ENCODE results near the gene CD55. TPM values are rescaled to one million over a fixed set of nuclear protein-coding genes. Genes with fewer than 3 reads are reported as not detected.

CD55 gene
- total RNA-seq, 2 donors from 2014 or later = 19.5 to 26.1 TPM

DNA sequence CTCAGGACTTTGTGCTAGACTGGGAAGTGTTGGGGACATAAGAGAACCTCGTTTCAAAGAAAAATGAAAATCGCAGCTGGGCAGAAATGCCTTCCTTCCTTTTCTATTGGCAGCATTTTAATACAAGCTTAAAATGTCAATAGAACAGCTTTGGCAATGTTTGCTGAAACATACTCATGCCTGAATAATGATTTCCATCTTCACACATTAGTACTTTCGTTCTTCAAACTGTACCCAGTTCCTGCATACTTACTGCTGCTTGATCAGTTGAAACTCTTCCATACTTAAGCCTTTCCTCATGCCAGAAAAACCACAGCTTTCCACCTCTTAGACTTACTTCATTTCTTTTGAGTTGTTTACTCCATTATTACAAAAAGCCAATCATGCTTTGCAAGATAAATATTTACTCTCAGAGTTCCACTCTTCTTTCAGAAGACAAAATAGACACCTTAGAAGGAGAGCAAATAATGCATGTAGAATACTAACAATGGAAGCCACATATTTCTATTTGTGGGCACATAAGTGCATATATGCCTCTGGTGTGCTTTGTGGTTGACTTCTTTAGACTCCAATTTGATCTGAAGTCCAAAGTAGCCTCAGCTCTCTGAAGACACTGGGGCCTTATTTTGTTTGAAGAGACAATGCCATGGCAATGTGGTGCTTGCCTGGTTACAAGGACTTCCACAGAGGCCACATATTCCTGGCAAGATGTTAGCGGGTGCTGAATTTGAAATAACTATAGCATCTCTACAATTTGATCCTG, 22.7 kb upstream of the CD55 start:
- Mint-ChIP-seq H3K36me3 (ENCODE audit: low read depth) (peaks cover 7% of the 10 kb centered on the region), H3K9me3 (peaks cover 16% of the 10 kb centered on the region), H3K4me3 (no peak overlapping the region), H3K27ac (no peak overlapping the region), H3K27me3 (ENCODE audit: insufficient read depth) (no peaks in the 10 kb centered on the region), H3K4me1 (peaks cover 18% of the 10 kb centered on the region)
- H3K27ac ChIP-seq (ENCODE audit: low read depth, low read length) = no peak overlapping the region
- no peaks in the 10 kb centered on the region for H3K9me3 ChIP-seq (ENCODE audit: control insufficient read depth, low read length)
- no peak for DNase-seq
- 89 to 92% methylated on average over 4 of the region's 4 CpGs for WGBS, 2 experiments (ENCODE audit: insufficient coverage in 1 of 2, insufficient read length in 1 of 2)
- H3K9ac ChIP-seq (ENCODE audit: extremely low read depth, low read length, poor library complexity, severe bottlenecking) = no peak overlapping the region
- no peaks in the 10 kb centered on the region for H3K4me1 ChIP-seq (ENCODE audit: control insufficient read depth, insufficient read depth, low read length)
- no peaks in the 10 kb centered on the region for H3K27me3 ChIP-seq (ENCODE audit: control insufficient read depth, insufficient read depth, low read length, poor library complexity, severe bottlenecking)
- H3K4me3 ChIP-seq (ENCODE audit: low read length) = no peak overlapping the region
- TF ChIP-seq CTCF (conservative IDR thresholded peaks at IDR 0.05) = no peak
- no peaks in the 10 kb centered on the region for H3K36me3 ChIP-seq (ENCODE audit: control insufficient read depth, insufficient read depth, low read length)

DNA sequence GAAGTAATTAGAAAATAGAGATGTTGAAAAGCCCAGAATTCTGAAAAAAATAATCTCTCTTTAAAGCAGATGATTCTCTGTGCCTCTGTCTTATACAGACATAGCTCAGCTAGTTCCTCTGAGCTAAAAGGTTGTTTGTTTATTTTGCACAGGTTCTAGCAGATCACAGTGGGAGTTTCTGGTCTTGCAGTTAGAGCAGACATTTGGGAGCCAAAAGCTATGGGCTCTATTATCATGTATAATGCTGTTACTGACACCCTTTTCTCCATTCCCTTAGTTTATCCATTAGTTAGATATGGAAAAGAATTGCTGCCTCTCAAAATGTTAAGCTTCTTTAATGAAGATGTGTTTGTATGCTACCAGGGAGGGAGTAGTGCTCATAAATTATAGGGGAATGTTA, 20.5 kb upstream of the CD55 start:
- Mint-ChIP-seq H3K4me3 (no peak overlapping the region), H3K4me1 (peaks cover 18% of the 10 kb centered on the region), H3K36me3 (ENCODE audit: low read depth) (peaks cover 7% of the 10 kb centered on the region), H3K9me3 (peaks cover 19% of the 10 kb centered on the region), H3K27ac (peak overlapping the region; percentile 50), H3K27me3 (ENCODE audit: insufficient read depth) (no peaks in the 10 kb centered on the region)
- TF ChIP-seq CTCF (conservative IDR thresholded peaks at IDR 0.05) = no peak
- Histone ChIP-seq H3K27ac (ENCODE audit: low read depth, low read length) (no peak overlapping the region), H3K4me1 (ENCODE audit: control insufficient read depth, insufficient read depth, low read length) (no peaks in the 10 kb centered on the region), H3K9me3 (ENCODE audit: control insufficient read depth, low read length) (no peaks in the 10 kb centered on the region), H3K4me3 (ENCODE audit: low read length) (no peak overlapping the region), H3K27me3 (ENCODE audit: control insufficient read depth, insufficient read depth, low read length, poor library complexity, severe bottlenecking) (no peaks in the 10 kb centered on the region), H3K36me3 (ENCODE audit: control insufficient read depth, insufficient read depth, low read length) (no peaks in the 10 kb centered on the region), H3K9ac (ENCODE audit: extremely low read depth, low read length, poor library complexity, severe bottlenecking) (no peak overlapping the region)
- no peak for DNase-seq

DNA sequence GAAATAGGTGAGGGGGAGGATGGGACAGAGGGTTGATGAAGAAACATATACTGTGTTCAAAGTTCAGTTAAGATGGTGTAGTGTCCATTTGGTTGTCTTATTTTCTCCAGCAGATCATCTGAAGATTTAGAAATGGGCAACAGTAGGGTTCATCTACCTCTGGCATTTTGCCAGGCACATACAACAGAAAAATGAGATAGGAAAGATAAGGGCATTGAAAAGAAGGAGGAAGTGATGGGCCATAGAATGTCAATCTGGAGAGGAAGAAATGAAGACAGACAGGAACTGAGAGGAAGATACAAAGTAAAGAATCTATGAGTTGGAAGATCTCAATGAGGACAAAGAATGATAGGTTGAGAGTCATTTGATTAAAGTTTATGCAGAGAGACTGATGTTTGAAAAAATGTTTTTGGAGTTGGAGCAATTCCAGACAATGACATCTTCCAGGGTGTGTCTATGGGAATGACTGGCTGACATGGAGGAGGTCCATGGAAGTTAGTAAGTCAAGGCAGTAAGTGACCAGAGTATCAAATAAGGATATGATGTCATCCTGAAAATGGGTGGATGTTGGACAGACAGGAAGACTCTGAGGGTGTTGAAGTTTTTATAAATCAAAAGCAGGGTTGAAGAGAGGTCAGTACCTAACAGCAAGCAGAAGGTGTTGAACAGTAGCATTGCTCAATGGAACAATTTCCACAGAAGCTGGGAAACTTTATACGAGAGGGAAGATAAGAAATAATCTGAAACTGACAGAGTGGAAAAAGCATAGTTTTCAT, 18.7 kb upstream of the CD55 start:
- DNase-seq = no peak
- no peaks in the 10 kb centered on the region for H3K36me3 ChIP-seq (ENCODE audit: control insufficient read depth, insufficient read depth, low read length)
- H3K4me1 ChIP-seq (ENCODE audit: control insufficient read depth, insufficient read depth, low read length) = no peaks in the 10 kb centered on the region
- H3K27me3 Mint-ChIP-seq (ENCODE audit: insufficient read depth) = no peaks in the 10 kb centered on the region
- no peak overlapping the region for H3K27ac ChIP-seq (ENCODE audit: low read depth, low read length)
- no peak for TF ChIP-seq CTCF (conservative IDR thresholded peaks at IDR 0.05)
- peaks cover 19% of the 10 kb centered on the region for H3K9me3 Mint-ChIP-seq
- no peak overlapping the region for H3K4me3 Mint-ChIP-seq
- H3K9me3 ChIP-seq (ENCODE audit: control insufficient read depth, low read length) = no peaks in the 10 kb centered on the region
- H3K4me1 Mint-ChIP-seq = peaks cover 22% of the 10 kb centered on the region
- H3K27me3 ChIP-seq (ENCODE audit: control insufficient read depth, insufficient read depth, low read length, poor library complexity, severe bottlenecking) = no peaks in the 10 kb centered on the region
- no peak overlapping the region for H3K4me3 ChIP-seq (ENCODE audit: low read length)
- peaks cover 7% of the 10 kb centered on the region for H3K36me3 Mint-ChIP-seq (ENCODE audit: low read depth)
- no peak overlapping the region for H3K27ac Mint-ChIP-seq
- H3K9ac ChIP-seq (ENCODE audit: extremely low read depth, low read length, poor library complexity, severe bottlenecking) = no peak overlapping the region
- 94% methylated on average over 1 of the region's 1 CpG; no CpG with 5 or more reads in 1 of the 2 experiments for WGBS, 2 experiments (ENCODE audit: insufficient coverage in 1 of 2, insufficient read length in 1 of 2)
